Ovary (tissue), 9 donors: ENCODE data around the gene BMF. TPM values are rescaled to one million over a fixed set of nuclear protein-coding genes. Genes with fewer than 3 reads are reported as not detected.
A peak's percentile ranks its signal among the peaks of the same experiment; 100 is the strongest.
"Not testable (repeated sequence)": the region's sequence is repeated elsewhere in the genome, so short reads cannot be mapped to it uniquely, and the experiment has no call there.

Experiments used
- DNase-seq, 5 donors: peaks; one replicate each; pipeline ENCODE4 v3.0.0-alpha.2; 2019 to 2020
- H3K27ac ChIP-seq, 2 donors: fragments of 200-600 bp; one replicate each; pipeline versions ENCODE4 v1.5.1 to v1.8.0; 2019 to 2022
- H3K27me3 ChIP-seq: fragments of 200-600 bp; one replicate; pipeline ENCODE4 v1.8.0; 2022
- H3K36me3 ChIP-seq: fragments of 200-600 bp; sonication (generic); one replicate; pipeline ENCODE4 v1.5.1; 2019
- H3K4me1 ChIP-seq: one replicate; pipeline ENCODE4 v1.8.1; 2013; ENCODE audit warnings: mild to moderate bottlenecking, moderate library complexity; ENCODE audit not compliant: insufficient read depth
- H3K4me3 ChIP-seq: fragments of 200-600 bp; sonication (generic); one replicate; pipeline ENCODE4 v1.5.1; 2017
- H3K9me3 ChIP-seq, 2 donors: fragments of 200-600 bp in 1 of 2; sonication (generic) in 1 of 2; one replicate each; pipeline versions ENCODE4 v1.5.1 to v1.8.1; 2013 to 2019; ENCODE audit warnings: mild to moderate bottlenecking in 1 of 2, moderate library complexity in 1 of 2
- CTCF ChIP-seq, 3 donors: fragments of 450-650 bp in 2 of 3; fragments of 200-600 bp in 1 of 3; IDR thresholded peaks; one replicate each; pipeline versions ENCODE4 v1.5.1 to v1.8.0; 2016 to 2022; ENCODE audit warnings: antibody characterized with exemption in 3 of 3, mild to moderate bottlenecking in 1 of 3
- EP300 ChIP-seq: sonication (generic); formaldehyde crosslinking; IDR thresholded peaks from one replicate; pipeline ENCODE4 v1.6.1; 2017; ENCODE audit warnings: antibody characterized with exemption
- POLR2A ChIP-seq: fragments of 450-650 bp; IDR thresholded peaks from one replicate; pipeline ENCODE4 v1.6.1; 2017; ENCODE audit warnings: antibody characterized with exemption, mild to moderate bottlenecking, moderate library complexity
- WGBS, 3 donors: extraction: QIAGEN DNeasy Blood & Tissue Kit in 1 of 3; methylation state at CpG; one replicate each; pipeline versions ENCODE4 v1.1.5 to v1.1.7; 2013 to 2017; 5-methylcytosine and 5-hydroxymethylcytosine counted together
- intact Hi-C, 4 donors: fragments of 100-400 bp; cut with DNase I; formaldehyde crosslinking; loops; one replicate each; pipeline versions ENCODE4 v1.11.0 to v1.15.1; 2022 to 2023
- polyA plus RNA-seq, 2 donors: library from polyadenylated mRNA; stranded (reverse); fragments of 200-250 nt in 1 of 2; fragments of 350-450 nt in 1 of 2; fragmentation: Illumina TruSeq in 1 of 2; extraction: RNeasy Lipid Tissue Mini Kit (QIAGEN cat#74804) in 1 of 2; gene quantifications; one replicate each; pipeline ENCODE4 v1.2.3, GENCODE V29; 2013 to 2014
- total RNA-seq, 7 donors: library from RNA; depleted of rRNA in 2 of 7; stranded (reverse); fragments of >200 nt in 2 of 7; fragmentation: NEBNext Ultra II Directional in 3 of 7; extraction: Animal tissue kit (Norgen Biotek cat#: 25700) in 3 of 7; gene quantifications; one replicate each; pipeline versions ENCODE4 v1.1.0 to v1.2.4, GENCODE V29; 2016 to 2023
- donor health status: DM: no; HTN: no; CAD: no; lungs with moderate emphysema.
- donor health status: DM: no; HTN: no; CAD: no.
- donor health status: Bipolar disorder and iron deficiency.
- donor health status: DM: yes; HTN: yes; CAD: no.
- donor health status: DM: no; HTN: no; CAD: no.
- donor health status: DM: yes; HTN: yes; CAD: no.

BMF gene
- total and polyA plus RNA-seq, 9 donors, result 5.7 to 26.5 (median 17.2) TPM

- Histone ChIP-seq H3K36me3 (no peaks in the 10 kb centered on the region), H3K4me1 (no peaks in the 10 kb centered on the region), H3K27me3 (no peaks in the 10 kb centered on the region), H3K27ac (no peak overlapping the region), H3K4me3 (no peak overlapping the region), H3K9me3 (no peaks in the 10 kb centered on the region)
- no peak for DNase-seq
- no peak for TF ChIP-seq EP300
- no peak for TF ChIP-seq CTCF (IDR thresholded peaks at IDR 0.05)
- TF ChIP-seq POLR2A, result no peak
- 74 to 82% (median 78%) methylated on average over 6 of the region's 6 CpGs for WGBS, 3 donors
- intact Hi-C loops, result no loop called here
Observed at GRCh38 chr15:40121911-40122638, 13.4 kb upstream of the BMF start.

GRCh38 chr15:40118473-40118872, 9.8 kb upstream of the BMF start:
- WGBS, 3 donors, result 58 to 75% (median 66%) methylated on average over 3 of the region's 3 CpGs
- DNase-seq, result no peak
- intact Hi-C loops, result loop anchor here in 1 of 4 donors (2.0 kb wide), 1 partner anchor 130 kb away; no protein-coding TSS in a partner anchor

GRCh38 chr15:40115670-40116093, 7.0 kb upstream of the BMF start:
- Histone ChIP-seq H3K27me3 (no peaks in the 10 kb centered on the region), H3K9me3 (no peaks in the 10 kb centered on the region), H3K27ac (no peak overlapping the region), H3K36me3 (no peaks in the 10 kb centered on the region), H3K4me1 (no peaks in the 10 kb centered on the region), H3K4me3 (no peak overlapping the region)
- DNase-seq, result peak in 1 of 5 donors; percentile 23
- intact Hi-C loops, result no loop called here
- TF ChIP-seq POLR2A (no peak), EP300 (no peak), CTCF (IDR thresholded peaks at IDR 0.05) (no peak)
- 47 to 57% (median 56%) methylated on average over 8 of the region's 8 CpGs for WGBS, 3 donors

More at GRCh38 chr15:40118473-40118872, 9.8 kb upstream of the BMF start:
- Histone ChIP-seq H3K9me3 (no peaks in the 10 kb centered on the region), H3K4me3 (no peak overlapping the region), H3K4me1 (no peaks in the 10 kb centered on the region), H3K36me3 (no peaks in the 10 kb centered on the region), H3K27ac (no peak overlapping the region), H3K27me3 (no peaks in the 10 kb centered on the region)
- TF ChIP-seq EP300 (no peak), POLR2A (no peak), CTCF (IDR thresholded peaks at IDR 0.05) (no peak)

GRCh38 chr15:40115106-40115505, 6.4 kb upstream of the BMF start:
- intact Hi-C loops, DNase-seq, H3K27ac ChIP-seq, H3K4me3 ChIP-seq, H3K36me3 ChIP-seq, H3K9me3 ChIP-seq, H3K27me3 ChIP-seq, H3K4me1 ChIP-seq: not testable (repeated sequence)
- 93 to 96% (median 95%) methylated on average over 14 of the region's 14 CpGs for whole genome bisulfite sequencing, 3 donors

GRCh38 chr15:40114218-40114617, 5.5 kb upstream of the BMF start:
- no peak overlapping the region for H3K4me3 ChIP-seq
- no peaks in the 10 kb centered on the region for H3K27me3 ChIP-seq
- WGBS, 3 donors, result 93 to 96% (median 95%) methylated on average over 2 of the region's 2 CpGs
- no peaks in the 10 kb centered on the region for H3K9me3 ChIP-seq
- intact Hi-C loops, result loop anchor here in 1 of 4 donors (5.0 kb wide), 1 partner anchor 48 kb away; the partner anchor contains the start of gene BUB1B
- no peak for TF ChIP-seq EP300
- no peak overlapping the region for H3K27ac ChIP-seq
- no peaks in the 10 kb centered on the region for H3K36me3 ChIP-seq
- no peak for DNase-seq
- H3K4me1 ChIP-seq, result no peaks in the 10 kb centered on the region
